Measurements from ENCODE around the gene RAPGEFL1.

GRCh38 chr17:40244255-40244654 is 67.0 kb downstream of the RAPGEFL1 start:
- TF ChIP-seq CTCF (IDR thresholded peaks at IDR 0.05; ENCODE audit: low read depth, low read length, poor library complexity, severe bottlenecking), result no peak
- no peak for TF ChIP-seq EZH2phosphoT487 (IDR thresholded peaks at IDR 0.05; ENCODE audit: borderline replicate concordance, low read length)
